Activated naive CD8-positive, alpha-beta T cell (primary cell): Measurements from ENCODE around the gene ANAPC13.

Experiments
- H3K27ac Mint-ChIP-seq: one replicate; pipeline ENCODE4 v1.8.0; 2021; ENCODE audit warnings: mixed read lengths
- H3K27me3 Mint-ChIP-seq: one replicate; pipeline ENCODE4 v1.8.0; 2021; ENCODE audit warnings: mixed read lengths
- H3K36me3 Mint-ChIP-seq: one replicate; pipeline ENCODE4 v1.8.0; 2021; ENCODE audit warnings: mixed read lengths
- H3K4me1 Mint-ChIP-seq: one replicate; pipeline ENCODE4 v1.8.0; 2021; ENCODE audit warnings: low read depth, mixed read lengths
- H3K4me3 Mint-ChIP-seq: one replicate; pipeline ENCODE4 v1.8.0; 2021; ENCODE audit warnings: mild to moderate bottlenecking, mixed read lengths
- H3K9me3 Mint-ChIP-seq: one replicate; pipeline ENCODE4 v1.8.0; 2021; ENCODE audit warnings: low read depth, mixed read lengths

Gene ANAPC13

DNA sequence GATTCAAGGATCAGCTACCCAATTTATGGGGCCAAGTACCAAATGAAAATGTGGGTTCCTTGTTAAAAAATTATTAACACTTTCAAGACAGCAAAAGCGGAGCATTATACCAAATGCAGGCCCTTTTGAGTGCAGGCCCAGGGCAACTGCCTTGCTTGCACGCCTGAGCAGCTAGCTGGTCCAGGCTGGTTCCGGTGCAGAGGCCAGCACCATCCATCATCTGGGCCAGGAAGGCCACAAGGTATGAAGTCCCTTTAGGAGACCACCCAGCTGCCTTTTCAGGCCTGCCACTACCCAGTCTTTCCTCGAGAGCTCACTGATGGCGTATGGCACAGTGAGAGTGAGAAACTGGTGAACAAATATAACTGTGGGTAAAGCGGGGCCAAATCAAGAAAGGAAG, 13.0 kb downstream of the ANAPC13 start:
- H3K4me1 Mint-ChIP-seq: peaks cover 2% of the 10 kb centered on the region
- no peak overlapping the region for H3K27ac Mint-ChIP-seq
- H3K27me3 Mint-ChIP-seq: no peaks in the 10 kb centered on the region
- H3K4me3 Mint-ChIP-seq: no peak overlapping the region
- peaks cover 4% of the 10 kb centered on the region for H3K36me3 Mint-ChIP-seq
- H3K9me3 Mint-ChIP-seq: no peaks in the 10 kb centered on the region

DNA sequence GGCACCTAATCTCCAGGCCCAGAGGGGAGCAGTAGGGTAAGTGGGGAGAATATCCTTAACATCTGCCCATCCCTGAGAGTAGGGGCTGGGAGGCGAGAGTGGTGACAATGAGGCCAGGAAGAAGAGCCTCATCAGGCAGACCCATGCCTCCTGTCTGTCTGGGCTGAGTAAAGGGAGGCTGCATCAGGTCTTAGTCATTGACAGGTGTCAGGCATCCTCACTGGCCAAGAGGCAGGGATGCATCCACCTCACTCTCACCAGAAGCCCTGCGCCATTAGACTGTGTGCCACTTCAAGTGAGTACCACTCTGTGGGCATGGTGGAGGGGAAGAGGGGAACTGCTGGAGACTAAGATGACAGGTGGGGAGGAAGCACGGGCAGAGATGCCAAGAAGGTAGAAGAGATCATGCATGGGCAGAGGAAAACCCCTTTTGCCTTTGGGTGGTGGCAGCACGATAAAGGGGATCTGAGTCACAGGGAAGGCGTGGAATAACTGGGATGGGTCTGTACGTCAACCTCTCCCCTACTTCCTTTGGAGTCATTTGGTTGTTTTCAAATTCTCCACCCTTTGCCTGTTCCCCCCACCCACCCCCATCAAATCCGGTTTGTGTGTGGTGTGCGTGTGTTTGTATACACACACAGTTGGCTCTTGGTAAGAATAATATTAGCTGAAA, 14.1 kb downstream of the ANAPC13 start:
- H3K4me1 Mint-ChIP-seq: peaks cover 2% of the 10 kb centered on the region
- H3K36me3 Mint-ChIP-seq: peaks cover 2% of the 10 kb centered on the region
- H3K4me3 Mint-ChIP-seq: no peak overlapping the region
- no peaks in the 10 kb centered on the region for H3K9me3 Mint-ChIP-seq
- no peaks in the 10 kb centered on the region for H3K27me3 Mint-ChIP-seq
- no peak overlapping the region for H3K27ac Mint-ChIP-seq

DNA sequence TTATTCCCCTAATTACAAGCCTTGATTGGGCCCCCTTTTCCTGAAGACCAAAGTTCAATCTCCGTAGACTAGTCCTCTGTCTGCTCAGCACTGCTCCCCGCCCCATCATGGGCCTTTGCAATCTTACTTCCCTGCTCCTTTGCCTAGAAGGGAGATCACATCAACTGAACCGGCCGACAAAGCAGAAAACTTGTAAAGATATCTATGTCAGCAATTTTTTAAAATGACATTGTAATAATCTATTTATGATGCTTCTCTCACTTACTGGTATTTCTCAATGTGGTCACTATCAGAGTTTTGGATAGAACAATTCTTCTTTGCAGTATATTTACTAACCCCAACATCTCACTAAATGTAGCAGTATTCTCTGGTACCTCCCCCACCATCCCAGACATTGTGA, 17.3 kb downstream of the ANAPC13 start:
- Mint-ChIP-seq H3K9me3 (no peaks in the 10 kb centered on the region), H3K27me3 (no peaks in the 10 kb centered on the region), H3K4me1 (no peaks in the 10 kb centered on the region), H3K4me3 (no peak overlapping the region), H3K36me3 (peaks cover 2% of the 10 kb centered on the region), H3K27ac (no peak overlapping the region)

DNA sequence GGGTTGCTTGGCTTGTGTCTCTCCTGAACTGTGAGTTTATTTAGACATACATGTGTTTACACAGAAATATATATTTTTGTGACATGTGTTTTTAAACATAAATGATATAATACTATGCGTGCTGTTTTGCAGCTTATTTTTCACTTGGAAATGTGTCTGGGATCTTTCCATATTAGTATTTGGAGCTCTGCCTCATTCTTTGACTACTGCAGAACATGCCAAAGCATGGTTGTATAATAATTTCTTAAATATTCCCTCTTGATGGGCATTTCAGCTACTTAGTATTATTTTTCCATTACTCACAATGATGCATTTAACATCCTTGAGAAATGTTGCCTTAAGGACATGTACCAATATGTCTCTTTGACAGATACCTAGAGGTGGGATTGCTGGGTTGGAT, 19.5 kb downstream of the ANAPC13 start:
- no peak overlapping the region for H3K4me3 Mint-ChIP-seq
- H3K27me3 Mint-ChIP-seq: no peaks in the 10 kb centered on the region
- no peaks in the 10 kb centered on the region for H3K9me3 Mint-ChIP-seq
- H3K27ac Mint-ChIP-seq: no peak overlapping the region
- no peaks in the 10 kb centered on the region for H3K36me3 Mint-ChIP-seq
- no peaks in the 10 kb centered on the region for H3K4me1 Mint-ChIP-seq

DNA sequence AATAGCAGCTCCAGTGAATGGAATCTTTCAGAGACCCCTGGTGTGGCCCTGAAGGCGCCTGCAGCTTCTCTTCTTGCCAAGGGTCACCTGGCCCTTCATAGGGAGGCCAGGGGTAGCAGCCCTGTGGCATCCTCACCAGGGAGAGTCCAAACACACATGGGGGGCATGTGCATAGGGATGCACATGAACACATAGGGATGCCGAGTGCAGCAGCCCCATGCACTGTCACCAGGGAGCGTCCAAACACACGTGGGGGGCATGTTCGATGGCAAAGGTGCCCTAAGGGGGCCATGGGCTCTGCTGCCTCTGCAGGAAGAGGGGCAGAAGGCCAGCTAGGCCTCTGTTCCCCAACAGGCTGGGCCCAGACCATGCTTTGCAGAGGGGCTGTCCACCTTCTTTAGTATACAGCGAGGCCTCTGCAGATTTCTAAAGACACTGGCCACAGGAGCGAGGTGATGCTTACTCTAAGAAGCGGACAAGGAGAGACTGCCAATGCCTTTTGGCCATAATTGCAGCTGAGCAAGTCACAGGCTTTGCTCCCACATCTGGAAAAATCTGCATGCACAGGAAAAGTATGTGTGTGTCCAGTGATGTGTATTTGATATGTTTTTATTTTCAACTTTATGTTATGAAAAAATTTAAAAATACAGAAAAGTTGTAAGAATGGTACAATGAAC, 21.0 kb downstream of the ANAPC13 start:
- H3K4me3 Mint-ChIP-seq: no peak overlapping the region
- H3K9me3 Mint-ChIP-seq: no peaks in the 10 kb centered on the region
- H3K36me3 Mint-ChIP-seq: no peaks in the 10 kb centered on the region
- no peak overlapping the region for H3K27ac Mint-ChIP-seq
- no peaks in the 10 kb centered on the region for H3K4me1 Mint-ChIP-seq
- H3K27me3 Mint-ChIP-seq: no peaks in the 10 kb centered on the region

DNA sequence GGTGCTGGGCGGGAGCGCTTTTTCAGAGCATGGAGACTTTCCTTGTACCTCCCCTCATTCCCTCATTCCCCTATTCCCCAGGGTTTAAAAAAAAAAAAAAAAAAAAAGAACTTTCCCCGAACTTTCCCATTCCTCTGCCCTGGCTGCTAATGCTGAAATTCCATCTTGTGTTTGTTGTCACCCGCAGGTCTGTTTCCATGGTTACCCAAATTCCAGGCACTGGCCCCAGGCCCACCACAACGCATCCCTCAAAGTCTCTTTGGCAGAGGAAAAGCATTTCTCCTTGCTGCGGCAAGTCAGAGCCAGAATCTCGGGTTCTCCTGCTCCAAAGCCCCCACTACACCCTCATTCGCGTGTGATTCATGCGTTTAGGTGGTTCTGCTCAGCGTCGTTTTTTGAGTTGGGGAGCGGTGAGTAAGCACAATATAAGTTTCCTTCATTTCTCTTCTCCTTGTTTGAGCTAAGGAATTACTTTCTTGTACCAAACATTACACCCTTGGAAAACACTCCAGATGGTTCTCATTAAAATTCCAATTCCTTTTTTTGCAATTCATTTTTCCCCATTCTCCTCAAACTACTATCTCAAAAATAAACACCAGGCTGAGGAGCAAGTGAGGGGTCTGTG, 21.6 kb downstream of the ANAPC13 start:
- Mint-ChIP-seq H3K9me3 (no peaks in the 10 kb centered on the region), H3K36me3 (no peaks in the 10 kb centered on the region), H3K27ac (no peak overlapping the region), H3K27me3 (no peaks in the 10 kb centered on the region), H3K4me3 (no peak overlapping the region), H3K4me1 (no peaks in the 10 kb centered on the region)

DNA sequence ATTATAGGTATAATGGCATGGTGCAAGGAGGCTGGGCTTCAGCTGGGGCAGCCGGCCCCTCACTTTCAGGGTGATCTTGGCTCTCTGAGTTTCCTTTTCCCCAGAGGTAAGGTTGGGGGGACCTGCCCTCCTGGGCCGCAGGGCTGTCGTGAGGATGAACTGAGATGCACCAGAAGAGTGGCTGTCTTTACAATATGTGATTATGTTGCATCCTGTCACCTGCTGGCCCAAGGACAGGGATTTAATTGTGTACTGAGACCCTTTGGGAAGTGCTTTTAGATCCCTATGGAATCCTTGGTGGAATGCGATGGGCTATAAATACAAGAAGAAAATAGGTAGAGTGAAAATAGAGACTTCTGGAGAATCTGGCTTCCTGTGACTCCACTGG, 22.1 kb downstream of the ANAPC13 start:
- no peak overlapping the region for H3K27ac Mint-ChIP-seq

DNA sequence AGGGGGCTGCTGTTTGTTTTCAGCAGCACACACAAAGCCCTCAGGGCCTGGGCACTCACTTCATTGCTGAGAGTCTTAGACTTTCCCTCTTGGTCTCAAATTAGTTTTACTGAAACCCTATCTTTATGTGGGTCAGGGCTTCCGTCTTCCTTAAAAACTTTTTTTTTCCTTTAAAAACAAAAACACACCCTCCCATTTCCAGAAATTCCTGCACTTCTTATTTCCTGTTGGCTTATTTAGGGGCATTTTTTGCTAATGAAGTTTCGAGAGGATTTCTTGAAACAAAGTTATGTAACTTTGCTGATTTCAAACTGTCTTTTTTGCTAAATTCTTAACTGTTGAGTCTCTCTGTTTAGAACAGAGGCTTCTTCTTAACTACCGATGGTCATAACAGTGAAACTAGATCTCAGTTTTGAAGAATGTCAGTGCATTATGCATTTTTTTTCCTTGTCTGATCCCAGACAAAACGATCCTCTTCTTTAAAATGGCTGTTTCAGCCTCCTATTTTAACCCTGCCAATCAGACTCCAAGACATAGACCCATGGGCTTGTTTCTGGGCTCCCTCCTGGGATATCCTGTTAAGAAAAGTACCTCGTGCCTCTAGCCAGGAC, 23.3 kb downstream of the ANAPC13 start:
- H3K27me3 Mint-ChIP-seq: peaks cover 5% of the 10 kb centered on the region
- H3K4me3 Mint-ChIP-seq: no peak overlapping the region
- no peaks in the 10 kb centered on the region for H3K9me3 Mint-ChIP-seq
- no peak overlapping the region for H3K27ac Mint-ChIP-seq
- no peaks in the 10 kb centered on the region for H3K36me3 Mint-ChIP-seq
- H3K4me1 Mint-ChIP-seq: no peaks in the 10 kb centered on the region

More for the DNA sequence above, 22.1 kb downstream of the ANAPC13 start:
- Mint-ChIP-seq H3K9me3 (no peaks in the 10 kb centered on the region), H3K27me3 (no peaks in the 10 kb centered on the region), H3K4me3 (no peak overlapping the region), H3K36me3 (no peaks in the 10 kb centered on the region), H3K4me1 (no peaks in the 10 kb centered on the region)

DNA sequence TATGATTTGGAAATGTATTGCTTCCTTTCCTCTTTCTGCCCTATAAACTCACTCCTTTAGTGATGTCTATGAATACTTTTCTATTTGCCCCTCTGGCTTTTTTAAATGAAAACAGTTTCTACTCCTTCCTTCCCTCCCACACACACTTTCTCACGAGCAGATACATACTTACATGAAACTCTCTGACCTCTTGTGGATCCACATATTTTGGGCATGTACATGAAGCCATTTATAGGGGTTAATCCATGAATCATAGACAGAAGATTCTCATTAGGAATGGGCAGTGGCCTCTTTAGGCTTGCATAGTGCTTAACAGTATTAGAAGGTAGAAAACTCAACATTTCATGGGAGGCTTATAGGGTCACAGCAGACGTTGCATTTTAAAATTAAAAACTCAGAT, 24.8 kb downstream of the ANAPC13 start:
- peaks cover 7% of the 10 kb centered on the region for H3K27me3 Mint-ChIP-seq
- no peaks in the 10 kb centered on the region for H3K9me3 Mint-ChIP-seq
- no peak overlapping the region for H3K4me3 Mint-ChIP-seq
- no peaks in the 10 kb centered on the region for H3K4me1 Mint-ChIP-seq
- no peaks in the 10 kb centered on the region for H3K36me3 Mint-ChIP-seq
- no peak overlapping the region for H3K27ac Mint-ChIP-seq

DNA sequence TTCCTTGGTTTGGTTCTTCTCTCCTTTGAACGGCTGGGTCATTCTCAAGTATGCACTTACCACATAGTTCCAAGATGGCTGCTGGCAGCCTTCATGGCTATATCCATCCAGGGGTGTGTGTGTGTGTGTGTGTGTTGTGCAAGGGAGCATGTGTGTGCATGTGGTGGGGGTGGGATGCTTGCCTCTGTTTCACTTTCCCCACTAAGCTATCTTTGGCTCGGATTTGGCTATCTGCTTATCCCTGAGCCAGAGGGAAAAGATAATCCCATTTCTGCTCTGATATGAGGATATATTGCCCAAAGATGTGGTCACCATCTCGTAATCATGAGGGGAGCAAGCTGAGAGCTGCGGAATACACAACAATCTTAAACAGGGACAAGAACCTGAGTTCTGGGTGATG, 26.2 kb downstream of the ANAPC13 start:
- H3K27me3 Mint-ChIP-seq: peaks cover 7% of the 10 kb centered on the region
- no peak overlapping the region for H3K27ac Mint-ChIP-seq
- no peaks in the 10 kb centered on the region for H3K4me1 Mint-ChIP-seq
- H3K36me3 Mint-ChIP-seq: no peaks in the 10 kb centered on the region
- no peaks in the 10 kb centered on the region for H3K9me3 Mint-ChIP-seq
- no peak overlapping the region for H3K4me3 Mint-ChIP-seq

DNA sequence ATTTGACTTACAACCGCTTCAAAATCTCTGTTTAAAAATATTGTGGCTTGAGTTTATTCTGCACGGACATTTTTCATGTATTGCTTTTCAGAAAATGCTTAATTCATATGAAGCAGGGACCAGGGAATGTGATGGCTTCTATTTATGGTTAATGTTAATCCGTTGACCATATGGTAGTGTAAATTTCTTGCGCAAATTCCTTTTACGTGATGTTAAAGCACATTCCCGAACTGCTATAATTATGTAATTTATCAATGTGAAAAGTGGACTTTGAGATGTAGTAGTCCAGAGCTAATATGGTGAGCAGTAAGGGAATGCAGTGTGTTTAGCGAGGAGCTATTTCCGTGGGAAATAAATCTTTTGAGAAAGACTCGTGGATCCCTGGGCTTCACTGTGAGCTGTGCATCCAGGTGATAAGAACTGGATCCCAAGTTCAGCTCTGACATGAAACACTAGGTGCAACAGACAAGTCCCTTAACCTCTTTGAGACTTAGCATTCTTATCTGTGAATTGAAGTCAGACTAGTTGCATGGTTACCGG, 27.3 kb downstream of the ANAPC13 start:
- Mint-ChIP-seq H3K27me3 (peaks cover 7% of the 10 kb centered on the region), H3K27ac (no peak overlapping the region), H3K4me3 (no peak overlapping the region), H3K36me3 (no peaks in the 10 kb centered on the region), H3K9me3 (no peaks in the 10 kb centered on the region), H3K4me1 (no peaks in the 10 kb centered on the region)

DNA sequence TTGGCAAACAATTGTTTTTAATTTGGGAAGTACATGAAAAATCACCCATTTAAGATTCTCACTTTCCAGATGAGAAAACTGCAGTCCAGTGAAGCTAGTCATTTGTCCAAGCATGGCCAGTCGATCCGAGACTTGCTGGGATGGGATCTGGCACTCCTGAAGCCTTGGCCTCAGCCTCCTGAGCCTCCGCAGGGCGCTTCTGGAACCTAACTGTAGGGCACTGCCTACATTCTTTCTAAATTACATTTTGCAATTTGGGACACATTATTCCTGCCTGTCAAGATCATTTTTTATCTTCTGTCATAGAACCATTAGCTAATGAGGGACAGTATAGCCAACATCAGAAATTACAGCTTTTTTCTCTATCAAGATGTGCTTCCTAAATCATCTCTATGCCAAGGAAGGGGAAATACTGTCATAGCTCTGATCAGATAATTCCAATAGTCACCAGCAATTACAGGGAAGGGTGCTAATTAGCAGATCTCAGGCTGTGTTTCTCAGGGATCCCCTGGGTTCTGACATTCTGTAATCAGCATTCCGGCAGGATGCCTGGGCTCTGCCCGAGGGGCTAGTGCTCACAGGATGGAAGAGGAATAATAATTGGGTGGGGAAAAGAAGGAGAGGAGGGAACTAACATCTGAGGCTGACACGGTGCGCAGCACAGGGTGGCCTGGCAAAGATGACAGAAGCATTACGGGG, 28.3 kb downstream of the ANAPC13 start:
- no peak overlapping the region for H3K27ac Mint-ChIP-seq
- H3K36me3 Mint-ChIP-seq: no peaks in the 10 kb centered on the region
- H3K4me3 Mint-ChIP-seq: no peak overlapping the region
- H3K9me3 Mint-ChIP-seq: no peaks in the 10 kb centered on the region
- H3K4me1 Mint-ChIP-seq: no peaks in the 10 kb centered on the region
- H3K27me3 Mint-ChIP-seq: peaks cover 7% of the 10 kb centered on the region

DNA sequence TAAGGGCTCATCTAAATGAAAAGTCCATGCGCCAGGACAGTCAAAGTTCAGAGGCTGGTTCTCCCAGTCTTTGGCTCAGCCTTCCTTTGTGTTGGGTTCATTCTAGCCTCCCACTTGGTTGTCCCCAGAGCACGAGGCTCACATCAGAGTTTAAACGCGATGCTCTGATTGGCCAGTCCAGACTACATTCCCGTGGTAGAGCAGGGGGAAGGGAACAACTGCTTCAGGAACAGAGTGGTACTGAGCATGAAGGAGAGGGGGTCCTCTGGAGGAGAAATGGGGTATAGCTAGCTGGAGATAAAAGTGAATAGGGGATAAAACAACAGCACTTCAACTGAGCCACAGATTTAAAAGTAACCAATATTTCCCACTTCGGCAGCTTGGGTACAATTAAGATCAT, 32.2 kb downstream of the ANAPC13 start:
- Mint-ChIP-seq H3K9me3 (no peaks in the 10 kb centered on the region), H3K4me3 (no peak overlapping the region), H3K27ac (no peak overlapping the region), H3K36me3 (no peaks in the 10 kb centered on the region), H3K27me3 (peaks cover 11% of the 10 kb centered on the region), H3K4me1 (no peaks in the 10 kb centered on the region)

DNA sequence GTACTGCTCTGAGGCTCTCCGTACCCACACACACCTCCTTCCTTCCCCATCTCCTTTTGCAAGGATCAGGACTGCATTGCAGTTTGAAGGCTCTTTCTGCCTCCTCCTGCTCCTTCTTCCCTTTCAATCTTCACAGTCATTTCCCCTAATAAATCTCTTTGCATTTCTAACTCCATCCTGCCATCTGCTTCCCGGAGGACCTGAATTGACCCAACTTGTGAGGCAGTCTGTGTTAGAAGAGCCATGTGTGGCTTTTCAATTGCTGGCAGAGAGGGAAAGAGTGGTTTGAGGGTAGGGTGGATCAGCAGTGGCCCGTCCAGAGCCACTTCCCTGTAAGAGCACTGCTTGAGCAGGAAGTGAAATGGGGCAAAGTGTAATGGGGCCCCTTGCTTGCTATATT, 35.8 kb downstream of the ANAPC13 start:
- no peaks in the 10 kb centered on the region for H3K36me3 Mint-ChIP-seq
- H3K27me3 Mint-ChIP-seq: peaks cover 9% of the 10 kb centered on the region

DNA sequence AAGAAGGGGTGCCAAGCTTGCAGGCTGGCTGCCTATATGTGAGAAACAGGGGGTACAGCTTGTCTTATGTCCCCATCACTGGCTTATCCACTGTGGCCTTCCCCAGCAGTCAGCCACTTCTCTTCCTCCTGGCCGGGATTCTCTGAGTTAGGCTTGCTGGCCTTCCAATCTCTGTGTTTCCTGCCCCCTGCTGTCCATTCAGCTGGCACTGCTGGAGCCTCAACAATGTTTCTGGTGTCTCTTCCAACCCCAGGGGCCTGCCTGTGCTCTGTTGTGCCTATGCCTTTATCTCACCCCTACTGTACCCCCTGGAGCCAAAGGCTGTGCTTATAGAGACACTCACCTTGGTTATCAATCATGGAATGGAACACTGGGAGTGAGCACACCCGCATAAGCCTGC, 36.5 kb downstream of the ANAPC13 start:
- H3K36me3 Mint-ChIP-seq: no peaks in the 10 kb centered on the region
- no peak overlapping the region for H3K4me3 Mint-ChIP-seq
- peaks cover 10% of the 10 kb centered on the region for H3K27me3 Mint-ChIP-seq
- H3K27ac Mint-ChIP-seq: no peak overlapping the region
- H3K4me1 Mint-ChIP-seq: no peaks in the 10 kb centered on the region
- peaks cover 13% of the 10 kb centered on the region for H3K9me3 Mint-ChIP-seq

More for the DNA sequence above, 35.8 kb downstream of the ANAPC13 start:
- Mint-ChIP-seq H3K4me1 (no peaks in the 10 kb centered on the region), H3K9me3 (peaks cover 9% of the 10 kb centered on the region), H3K4me3 (no peak overlapping the region), H3K27ac (no peak overlapping the region)
